ENCODE data around the gene DESI1. TPM values are rescaled to one million over a fixed set of nuclear protein-coding genes. Genes with fewer than 3 reads are reported as not detected.
"Not testable (repeated sequence)": the region's sequence is repeated elsewhere in the genome, so short reads cannot be mapped to it uniquely, and the experiment has no call there.

Gene DESI1
- total RNA-seq, result 10 to 100 TPM; 25.7 to 60.9 (median 34.1) TPM

- ATAC-seq (replicated peaks in 6 of 8), result peak; percentile 14 to 89 (median 76)
- in situ Hi-C loops (cut with MboI; ENCODE audit: low pct_unique_long_range_greater_than_20kb in 2 of 9, low sequenced_read_pairs in 9 of 9, unreplicated experiment in 9 of 9), result no loop called here
- WGBS, 10 experiments, result 0% methylated on average over 1 of the region's 40 CpGs; no CpG with 5 or more reads in 9 of the 10 experiments
- Histone ChIP-seq H3K4me3 (peak within 1 kb of the TSS; percentile 75 to 96 (median 83)), H3K4me1 (replicated peaks in 1 of 2) (peaks cover 10 to 12% of the 10 kb centered on the region in 2 donors), H3K27ac (peak within 1 kb of the TSS; percentile 92 to 96)
Measured at GRCh38 chr22:41620589-41621098, at the start of gene DESI1. TSS of gene DESI1 (minus strand) at chr22:41621043. CDS start at chr22:41620839, 204 bp downstream.

GRCh38 chr22:41668971-41669911 lies 48.4 kb upstream of the DESI1 start:
- 0 to 94% (median 80%) methylated on average over 3 to 13 of the region's 21 CpGs; no CpG with 5 or more reads in 1 of the 10 experiments for WGBS, 10 experiments
- no peak for ATAC-seq (replicated peaks in 6 of 8)
- in situ Hi-C loops (cut with MboI; ENCODE audit: low pct_unique_long_range_greater_than_20kb in 2 of 9, low sequenced_read_pairs in 9 of 9, unreplicated experiment in 9 of 9), result no loop called here
- Histone ChIP-seq H3K4me1 (replicated peaks in 1 of 2) (peaks cover 4 to 7% of the 10 kb centered on the region in 2 donors), H3K4me3 (no peak overlapping the region), H3K27ac (no peak overlapping the region)

GRCh38 chr22:41664951-41665350 lies 44.1 kb upstream of the DESI1 start:
- Histone ChIP-seq H3K27ac (no peak overlapping the region), H3K4me3 (no peak overlapping the region), H3K4me1 (replicated peaks in 1 of 2) (peaks cover 4 to 7% of the 10 kb centered on the region in 2 donors)
- in situ Hi-C loops (cut with MboI; ENCODE audit: low pct_unique_long_range_greater_than_20kb in 2 of 9, low sequenced_read_pairs in 9 of 9, unreplicated experiment in 9 of 9), result no loop called here
- ATAC-seq (replicated peaks in 6 of 8), result no peak
- WGBS, 10 experiments, result 60 to 100% (median 94%) methylated on average over 1 to 2 of the region's 3 CpGs; no CpG with 5 or more reads in 5 of the 10 experiments

- ATAC-seq (replicated peaks in 6 of 8), result no peak
- Histone ChIP-seq H3K27ac (no peak overlapping the region), H3K4me1 (replicated peaks in 1 of 2) (peaks cover 4 to 7% of the 10 kb centered on the region in 2 donors), H3K4me3 (no peak overlapping the region)
- in situ Hi-C loops (cut with MboI; ENCODE audit: low pct_unique_long_range_greater_than_20kb in 2 of 9, low sequenced_read_pairs in 9 of 9, unreplicated experiment in 9 of 9), result no loop called here
Measured at GRCh38 chr22:41664490-41664889, 43.6 kb upstream of the DESI1 start.

GRCh38 chr22:41663594-41663993 lies 42.8 kb upstream of the DESI1 start:
- in situ Hi-C loops (cut with MboI; ENCODE audit: low pct_unique_long_range_greater_than_20kb in 2 of 9, low sequenced_read_pairs in 9 of 9, unreplicated experiment in 9 of 9); ATAC-seq (replicated peaks in 6 of 8); H3K4me1 ChIP-seq (replicated peaks in 1 of 2); H3K4me3 ChIP-seq; H3K27ac ChIP-seq: not testable (repeated sequence)
- 100% methylated on average over 4 of the region's 9 CpGs; no CpG with 5 or more reads in 9 of the 10 experiments for WGBS, 10 experiments

GRCh38 chr22:41661713-41662112 lies 40.9 kb upstream of the DESI1 start:
- Histone ChIP-seq H3K4me3 (no peak overlapping the region), H3K27ac (no peak overlapping the region), H3K4me1 (replicated peaks in 1 of 2) (peaks cover 0 to under 1% of the 10 kb centered on the region in 2 donors)
- in situ Hi-C loops (cut with MboI; ENCODE audit: low pct_unique_long_range_greater_than_20kb in 2 of 9, low sequenced_read_pairs in 9 of 9, unreplicated experiment in 9 of 9), result no loop called here
- no peak for ATAC-seq (replicated peaks in 6 of 8)
- WGBS, 10 experiments, result 83 to 100% (median 100%) methylated on average over 1 to 2 of the region's 2 CpGs; no CpG with 5 or more reads in 3 of the 10 experiments

GRCh38 chr22:41661088-41661487 lies 40.2 kb upstream of the DESI1 start:
- Histone ChIP-seq H3K4me1 (replicated peaks in 1 of 2) (no peaks in the 10 kb centered on the region), H3K4me3 (no peak overlapping the region), H3K27ac (no peak overlapping the region)
- ATAC-seq (replicated peaks in 6 of 8), result no peak
- WGBS, 10 experiments, result 92 to 100% (median 100%) methylated on average over 1 to 3 of the region's 3 CpGs; no CpG with 5 or more reads in 3 of the 10 experiments
- in situ Hi-C loops (cut with MboI; ENCODE audit: low pct_unique_long_range_greater_than_20kb in 2 of 9, low sequenced_read_pairs in 9 of 9, unreplicated experiment in 9 of 9), result no loop called here

- Histone ChIP-seq H3K4me3 (no peak overlapping the region), H3K4me1 (replicated peaks in 1 of 2) (no peaks in the 10 kb centered on the region), H3K27ac (no peak overlapping the region)
- 0 to 100% (median 86%) methylated on average over 1 to 3 of the region's 3 CpGs; no CpG with 5 or more reads in 1 of the 10 experiments for WGBS, 10 experiments
- in situ Hi-C loops (cut with MboI; ENCODE audit: low pct_unique_long_range_greater_than_20kb in 2 of 9, low sequenced_read_pairs in 9 of 9, unreplicated experiment in 9 of 9), result no loop called here
- no peak for ATAC-seq (replicated peaks in 6 of 8)
Measured at GRCh38 chr22:41660416-41660815, 39.6 kb upstream of the DESI1 start.

GRCh38 chr22:41659941-41660340 lies 39.1 kb upstream of the DESI1 start:
- in situ Hi-C loops (cut with MboI; ENCODE audit: low pct_unique_long_range_greater_than_20kb in 2 of 9, low sequenced_read_pairs in 9 of 9, unreplicated experiment in 9 of 9), result no loop called here
- no peak overlapping the region for H3K27ac ChIP-seq
- no peaks in the 10 kb centered on the region for H3K4me1 ChIP-seq (replicated peaks in 1 of 2)
- ATAC-seq (replicated peaks in 6 of 8), result no peak
- no peak overlapping the region for H3K4me3 ChIP-seq
- 86 to 100% methylated on average over 1 of the region's 1 CpG; no CpG with 5 or more reads in 8 of the 10 experiments for WGBS, 10 experiments

- H3K4me3 ChIP-seq, result no peak overlapping the region
- 85 to 100% (median 96%) methylated on average over 2 to 16 of the region's 17 CpGs for WGBS, 10 experiments
- no peaks in the 10 kb centered on the region for H3K4me1 ChIP-seq (replicated peaks in 1 of 2)
- no peak for ATAC-seq (replicated peaks in 6 of 8)
- in situ Hi-C loops (cut with MboI; ENCODE audit: low pct_unique_long_range_greater_than_20kb in 2 of 9, low sequenced_read_pairs in 9 of 9, unreplicated experiment in 9 of 9), result no loop called here
- H3K27ac ChIP-seq, result no peak overlapping the region
Measured at GRCh38 chr22:41658869-41659268, 38.0 kb upstream of the DESI1 start.

GRCh38 chr22:41657709-41658108 lies 36.9 kb upstream of the DESI1 start:
- Histone ChIP-seq H3K4me1 (replicated peaks in 1 of 2) (no peaks in the 10 kb centered on the region), H3K4me3 (no peak overlapping the region), H3K27ac (no peak overlapping the region)
- in situ Hi-C loops (cut with MboI; ENCODE audit: low pct_unique_long_range_greater_than_20kb in 2 of 9, low sequenced_read_pairs in 9 of 9, unreplicated experiment in 9 of 9), result no loop called here
- 93 to 100% (median 100%) methylated on average over 1 to 6 of the region's 6 CpGs; no CpG with 5 or more reads in 2 of the 10 experiments for WGBS, 10 experiments
- no peak for ATAC-seq (replicated peaks in 6 of 8)

GRCh38 chr22:41656556-41656955 lies 35.7 kb upstream of the DESI1 start:
- in situ Hi-C loops (cut with MboI; ENCODE audit: low pct_unique_long_range_greater_than_20kb in 2 of 9, low sequenced_read_pairs in 9 of 9, unreplicated experiment in 9 of 9), result no loop called here
- peak in 1 of 8 experiments; percentile 23 for ATAC-seq (replicated peaks in 6 of 8)
- H3K4me1 ChIP-seq (replicated peaks in 1 of 2), result no peaks in the 10 kb centered on the region
- no peak overlapping the region for H3K27ac ChIP-seq
- H3K4me3 ChIP-seq, result no peak overlapping the region
- 54 to 100% (median 92%) methylated on average over 1 to 5 of the region's 5 CpGs; no CpG with 5 or more reads in 1 of the 10 experiments for WGBS, 10 experiments

GRCh38 chr22:41654322-41654721 lies 33.5 kb upstream of the DESI1 start:
- no peak overlapping the region for H3K4me3 ChIP-seq
- WGBS, 10 experiments, result 80 to 100% (median 97%) methylated on average over 1 to 3 of the region's 3 CpGs; no CpG with 5 or more reads in 2 of the 10 experiments
- in situ Hi-C loops (cut with MboI; ENCODE audit: low pct_unique_long_range_greater_than_20kb in 2 of 9, low sequenced_read_pairs in 9 of 9, unreplicated experiment in 9 of 9), result no loop called here
- H3K27ac ChIP-seq, result no peak overlapping the region
- ATAC-seq (replicated peaks in 6 of 8), result no peak
- H3K4me1 ChIP-seq (replicated peaks in 1 of 2), result no peaks in the 10 kb centered on the region
